GM10266 (cell line): ENCODE measurements around the gene TM9SF3.
"Not testable (repeated sequence)": the region's sequence is repeated elsewhere in the genome, so short reads cannot be mapped to it uniquely, and the experiment has no call there.

Source experiments
- DNase-seq: peaks from one replicate; pipeline ENCODE4 v3.0.0; 2012; ENCODE audit errors: extremely low spot score
- TF ChIP-seq, protein P1 (sequence below): IDR thresholded peaks from 2 replicates; pipeline ENCODE4 v1.5.1; 2012; ENCODE audit warnings: mild to moderate bottlenecking, low read depth; ENCODE audit not compliant: control insufficient read depth, insufficient read depth; ENCODE audit errors: missing control alignments

Gene TM9SF3

DNA sequence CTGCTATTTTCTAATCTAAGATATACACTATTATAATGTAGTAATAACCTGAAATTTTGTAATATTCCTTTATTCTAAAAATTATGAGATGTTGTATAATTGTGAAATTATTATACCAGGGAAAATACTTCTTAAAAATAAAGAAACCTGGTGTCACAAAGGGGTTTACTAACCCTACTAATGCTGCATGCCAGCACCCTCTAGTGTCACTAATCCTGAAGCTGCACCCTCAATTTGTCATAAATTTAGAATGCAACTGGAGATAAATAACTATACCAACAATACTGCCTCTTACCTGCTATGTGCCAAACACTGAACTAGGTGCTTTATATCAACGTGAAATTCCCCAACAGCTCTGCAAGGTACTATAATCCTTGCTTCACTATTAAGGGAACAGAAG, 30.8 kb downstream of the TM9SF3 start:
- DNase-seq, result no peak
- TF ChIP-seq, protein P1, sequence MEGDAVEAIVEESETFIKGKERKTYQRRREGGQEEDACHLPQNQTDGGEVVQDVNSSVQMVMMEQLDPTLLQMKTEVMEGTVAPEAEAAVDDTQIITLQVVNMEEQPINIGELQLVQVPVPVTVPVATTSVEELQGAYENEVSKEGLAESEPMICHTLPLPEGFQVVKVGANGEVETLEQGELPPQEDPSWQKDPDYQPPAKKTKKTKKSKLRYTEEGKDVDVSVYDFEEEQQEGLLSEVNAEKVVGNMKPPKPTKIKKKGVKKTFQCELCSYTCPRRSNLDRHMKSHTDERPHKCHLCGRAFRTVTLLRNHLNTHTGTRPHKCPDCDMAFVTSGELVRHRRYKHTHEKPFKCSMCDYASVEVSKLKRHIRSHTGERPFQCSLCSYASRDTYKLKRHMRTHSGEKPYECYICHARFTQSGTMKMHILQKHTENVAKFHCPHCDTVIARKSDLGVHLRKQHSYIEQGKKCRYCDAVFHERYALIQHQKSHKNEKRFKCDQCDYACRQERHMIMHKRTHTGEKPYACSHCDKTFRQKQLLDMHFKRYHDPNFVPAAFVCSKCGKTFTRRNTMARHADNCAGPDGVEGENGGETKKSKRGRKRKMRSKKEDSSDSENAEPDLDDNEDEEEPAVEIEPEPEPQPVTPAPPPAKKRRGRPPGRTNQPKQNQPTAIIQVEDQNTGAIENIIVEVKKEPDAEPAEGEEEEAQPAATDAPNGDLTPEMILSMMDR, result peak; percentile 43

DNA sequence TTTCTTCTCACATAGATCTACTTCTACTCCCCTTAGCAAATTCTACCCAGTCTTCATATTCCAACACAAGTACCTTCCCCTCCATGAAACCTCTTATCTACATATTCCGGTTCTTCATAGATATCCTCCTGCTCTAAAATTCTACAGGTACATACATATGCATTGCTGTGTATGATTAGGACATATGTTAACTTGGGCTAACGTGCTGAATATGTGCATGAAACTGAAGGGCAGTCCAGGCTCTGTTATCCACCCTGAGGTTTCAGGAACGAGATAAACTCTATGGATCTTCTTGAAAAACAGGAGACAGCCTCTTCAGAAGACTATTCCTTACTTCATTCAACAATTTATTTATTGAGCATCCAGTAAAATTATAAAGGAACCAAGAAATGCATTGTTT, 31.5 kb downstream of the TM9SF3 start:
- no peak for DNase-seq
- TF ChIP-seq, protein P1, result no peak

GRCh38 chr10:96548589-96548988, 38.2 kb downstream of the TM9SF3 start:
- TF ChIP-seq, protein P1, result no peak
- no peak for DNase-seq

GRCh38 chr10:96545558-96545957, 41.3 kb downstream of the TM9SF3 start:
- not testable (repeated sequence) for DNase-seq

DNA sequence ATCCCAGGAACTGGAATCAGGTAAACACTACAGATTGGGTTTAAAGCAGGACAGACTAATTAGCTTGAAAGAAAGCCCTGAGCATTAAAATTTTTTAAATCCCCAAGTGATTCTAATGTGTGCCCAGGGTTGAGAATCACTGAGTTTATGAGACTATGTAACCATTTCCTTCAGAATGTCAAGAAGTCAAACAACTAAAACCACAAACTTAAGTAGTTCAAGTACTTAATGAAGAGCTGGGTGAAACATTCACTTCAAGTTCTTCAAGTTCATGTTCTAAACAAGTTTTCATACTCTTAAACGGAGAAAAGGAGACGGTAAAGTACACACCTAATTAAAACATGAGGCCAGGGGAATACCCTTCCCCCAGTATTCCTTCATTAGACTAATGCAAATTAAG, 44.9 kb downstream of the TM9SF3 start:
- DNase-seq, result no peak
- TF ChIP-seq, protein P1, result no peak

GRCh38 chr10:96540240-96540639, 46.6 kb downstream of the TM9SF3 start:
- TF ChIP-seq, protein P1, result no peak
- no peak for DNase-seq

- DNase-seq, result no peak
Measured at GRCh38 chr10:96538683-96539082, 48.1 kb downstream of the TM9SF3 start.

GRCh38 chr10:96536129-96536528, 50.7 kb downstream of the TM9SF3 start:
- TF ChIP-seq, protein P1, result no peak
- no peak for DNase-seq

More at GRCh38 chr10:96538683-96539082, 48.1 kb downstream of the TM9SF3 start:
- TF ChIP-seq, protein P1, result no peak
